ENCODE measurements around the gene PTDSS2. TPM values are rescaled to one million over a fixed set of nuclear protein-coding genes. Genes with fewer than 3 reads are reported as not detected.

The PTDSS2 gene
- total and polyA plus RNA-seq, 5 experiments from 2014 or later: 9.0 to 30.2 (median 13.0) TPM

- Mint-ChIP-seq H3K4me3 (peak overlapping the region in 2 of 10 donors; percentile 36 to 39), H3K27ac (peak overlapping the region in 7 of 10 donors; percentile 13 to 67 (median 32)), H3K9me3 (no peaks in the 10 kb centered on the region), H3K36me3 (no peaks in the 10 kb centered on the region), H3K27me3 (no peaks in the 10 kb centered on the region), H3K4me1 (peaks cover 8 to 25% (median 19%) of the 10 kb centered on the region in 4 donors)
- POLR2A ChIA-PET: interaction anchor here (0.6 to 7.8 kb wide), 4 partner anchors 31 to 129 kb away, joined by 3 to 144 read pairs (median 77); partner anchors contain the start of gene SIGIRR
- DNase-seq: no peak
- no peak for ATAC-seq
Observed at GRCh38 chr11:445765-446588, 4.1 kb upstream of the PTDSS2 start.

- Mint-ChIP-seq H3K4me3 (peak overlapping the region in 4 of 10 donors; percentile 14 to 42 (median 38)), H3K4me1 (peaks cover 11 to 30% (median 24%) of the 10 kb centered on the region in 4 donors), H3K27ac (peak overlapping the region in 5 of 10 donors; percentile 13 to 67 (median 46)), H3K36me3 (peaks cover 0 to 3% (median 0%) of the 10 kb centered on the region in 3 donors), H3K27me3 (no peaks in the 10 kb centered on the region), H3K9me3 (no peaks in the 10 kb centered on the region)
- POLR2A ChIA-PET: interaction anchor here (0.5 to 7.8 kb wide), 6 partner anchors 32 to 108 kb away, joined by 3 to 144 read pairs (median 7); partner anchors contain the start of genes RNH1 and SIGIRR
- ATAC-seq: no peak
- DNase-seq: no peak
Observed at GRCh38 chr11:446891-447290, 3.2 kb upstream of the PTDSS2 start.

- Mint-ChIP-seq H3K9me3 (no peaks in the 10 kb centered on the region), H3K36me3 (peaks cover 0 to 7% (median 0%) of the 10 kb centered on the region in 3 donors), H3K4me3 (peak overlapping the region; percentile 84 to 93 (median 88)), H3K27me3 (no peaks in the 10 kb centered on the region), H3K4me1 (peaks cover 11 to 35% (median 28%) of the 10 kb centered on the region in 4 donors), H3K27ac (peak overlapping the region; percentile 87 to 99 (median 97))
- DNase-seq: peak; percentile 90 to 99 (median 94)
- POLR2A ChIA-PET: interaction anchor here (0.5 to 7.8 kb wide), 23 partner anchors 22 to 241 kb away, joined by 3 to 144 read pairs (median 5); partner anchors contain the start of genes BET1L, IFITM2, PGGHG and RIC8A
- peak; percentile 61 to 62 for ATAC-seq
Observed at GRCh38 chr11:447923-448731, 2.0 kb upstream of the PTDSS2 start.

GRCh38 chr11:450809-451451, 851 bp downstream of the PTDSS2 start:
- peak overlapping the region; percentile 85 to 98 (median 97) for H3K27ac Mint-ChIP-seq

GRCh38 chr11:451738-452137, 1.7 kb downstream of the PTDSS2 start:
- no peak for DNase-seq
- Mint-ChIP-seq H3K27ac (peak overlapping the region in 8 of 10 donors; percentile 85 to 98 (median 98)), H3K4me3 (peak overlapping the region in 9 of 10 donors; percentile 87 to 99 (median 97)), H3K4me1 (peaks cover 23 to 58% (median 42%) of the 10 kb centered on the region in 4 donors), H3K36me3 (peaks cover 0 to 18% (median 2%) of the 10 kb centered on the region in 3 donors), H3K27me3 (no peaks in the 10 kb centered on the region), H3K9me3 (no peaks in the 10 kb centered on the region)
- POLR2A ChIA-PET: interaction anchor here (0.6 to 7.8 kb wide), 8 partner anchors 37 to 245 kb away, joined by 3 to 144 read pairs (median 22); partner anchors contain the start of genes BET1L, IFITM2, RIC8A and RNH1
- no peak for ATAC-seq

More at GRCh38 chr11:450809-451451, 851 bp downstream of the PTDSS2 start:
- peak overlapping the region; percentile 87 to 99 (median 97) for H3K4me3 Mint-ChIP-seq
- DNase-seq (peak; percentile 69 to 93 (median 84)), ATAC-seq (peak; percentile 62 to 64)
- H3K27me3 Mint-ChIP-seq: no peaks in the 10 kb centered on the region
- no peaks in the 10 kb centered on the region for H3K9me3 Mint-ChIP-seq
- H3K36me3 Mint-ChIP-seq: peaks cover 0 to 18% (median 2%) of the 10 kb centered on the region in 3 donors
- POLR2A ChIA-PET: interaction anchor here (0.8 to 7.8 kb wide), 13 partner anchors 36 to 244 kb away, joined by 3 to 144 read pairs (median 7); partner anchors contain the start of genes BET1L, IFITM2, RIC8A and RNH1
- H3K4me1 Mint-ChIP-seq: peaks cover 19 to 50% (median 34%) of the 10 kb centered on the region in 4 donors

- H3K9me3 Mint-ChIP-seq: no peaks in the 10 kb centered on the region
- no peaks in the 10 kb centered on the region for H3K27me3 Mint-ChIP-seq
- POLR2A ChIA-PET: interaction anchor here (0.6 to 7.8 kb wide), 6 partner anchors 37 to 245 kb away, joined by 3 to 144 read pairs (median 26); partner anchors contain the start of genes BET1L, RIC8A and SIGIRR
- no peak for DNase-seq
- peaks cover 29 to 62% (median 47%) of the 10 kb centered on the region in 4 donors for H3K4me1 Mint-ChIP-seq
- peak overlapping the region in 7 of 10 donors; percentile 19 to 97 (median 60) for H3K27ac Mint-ChIP-seq
- H3K4me3 Mint-ChIP-seq: peak overlapping the region in 1 of 10 donors; percentile 32
- H3K36me3 Mint-ChIP-seq: peaks cover 0 to 18% (median 2%) of the 10 kb centered on the region in 3 donors
- ATAC-seq: no peak
Observed at GRCh38 chr11:452203-452744, 2.2 kb downstream of the PTDSS2 start.

GRCh38 chr11:452916-453527, 2.9 kb downstream of the PTDSS2 start:
- Mint-ChIP-seq H3K4me1 (peaks cover 33 to 66% (median 52%) of the 10 kb centered on the region in 4 donors), H3K4me3 (peak overlapping the region in 1 of 10 donors; percentile 15), H3K27ac (peak overlapping the region in 7 of 10 donors; percentile 55 to 85 (median 79)), H3K27me3 (no peaks in the 10 kb centered on the region), H3K36me3 (peaks cover 0 to 18% (median 2%) of the 10 kb centered on the region in 3 donors), H3K9me3 (no peaks in the 10 kb centered on the region)
- POLR2A ChIA-PET: interaction anchor here (1.1 to 6.8 kb wide), 3 partner anchors 45 to 56 kb away, joined by 3 to 135 read pairs (median 5); no protein-coding TSS in a partner anchor
- ATAC-seq (no peak), DNase-seq (no peak)

GRCh38 chr11:453564-453963, 3.5 kb downstream of the PTDSS2 start:
- Mint-ChIP-seq H3K9me3 (no peaks in the 10 kb centered on the region), H3K4me1 (peaks cover 31 to 64% (median 47%) of the 10 kb centered on the region in 4 donors), H3K4me3 (no peak overlapping the region), H3K27ac (peak overlapping the region in 7 of 10 donors; percentile 28 to 79 (median 55)), H3K36me3 (peaks cover 0 to 18% (median 2%) of the 10 kb centered on the region in 3 donors), H3K27me3 (no peaks in the 10 kb centered on the region)
- no peak for ATAC-seq
- DNase-seq: peak in 1 of 10 donors; percentile 55
- POLR2A ChIA-PET: interaction anchor here (1.1 to 1.2 kb wide), 2 partner anchors 47 to 57 kb away, joined by 3 to 5 read pairs; no protein-coding TSS in a partner anchor

GRCh38 chr11:454043-454442, 4.0 kb downstream of the PTDSS2 start:
- peak overlapping the region in 6 of 10 donors; percentile 28 to 83 (median 60) for H3K27ac Mint-ChIP-seq
- H3K4me1 Mint-ChIP-seq: peaks cover 29 to 64% (median 43%) of the 10 kb centered on the region in 4 donors
- no peaks in the 10 kb centered on the region for H3K9me3 Mint-ChIP-seq
- DNase-seq: no peak
- ATAC-seq: no peak
- peaks cover 0 to 18% (median 2%) of the 10 kb centered on the region in 3 donors for H3K36me3 Mint-ChIP-seq
- no peaks in the 10 kb centered on the region for H3K27me3 Mint-ChIP-seq
- POLR2A ChIA-PET: interaction anchor here (1.1 kb wide), 1 partner anchor 47 kb away, joined by 5 read pairs; no protein-coding TSS in a partner anchor
- no peak overlapping the region for H3K4me3 Mint-ChIP-seq

GRCh38 chr11:454801-455565, 4.9 kb downstream of the PTDSS2 start:
- Mint-ChIP-seq H3K9me3 (no peaks in the 10 kb centered on the region), H3K4me3 (peak overlapping the region in 1 of 10 donors; percentile 54), H3K4me1 (peaks cover 29 to 63% (median 42%) of the 10 kb centered on the region in 4 donors), H3K27ac (peak overlapping the region; percentile 28 to 97 (median 68)), H3K27me3 (no peaks in the 10 kb centered on the region), H3K36me3 (peaks cover 0 to 18% (median 2%) of the 10 kb centered on the region in 3 donors)
- no peak for DNase-seq
- POLR2A ChIA-PET: no interaction called here
- ATAC-seq: no peak
